GM06990 (cell line): ENCODE measurements around the gene MXI1.

Experiments used
- DNase-seq: peaks from one replicate; pipeline ENCODE4 v3.0.0-alpha.2; 2011; ENCODE audit not compliant: insufficient read length; ENCODE audit errors: extremely low read depth
- H3K27me3 ChIP-seq: replicated peaks from 2 replicates; pipeline ENCODE4 v1.6.0; 2011; ENCODE audit warnings: low read length; ENCODE audit not compliant: control insufficient read depth, insufficient read depth
- H3K36me3 ChIP-seq: 2 replicates; pipeline ENCODE4 v1.5.1; 2011; ENCODE audit warnings: low read length; ENCODE audit not compliant: control insufficient read depth, insufficient read depth
- H3K4me3 ChIP-seq: replicated peaks from 2 replicates; pipeline ENCODE4 v1.5.1; 2011; ENCODE audit warnings: low read depth, mild to moderate bottlenecking, control low read depth, low read length
- CTCF ChIP-seq: IDR thresholded peaks from 2 replicates; pipeline ENCODE4 v1.5.1; 2011; ENCODE audit warnings: low read length, control low read depth, mild to moderate bottlenecking, inconsistent platforms; ENCODE audit not compliant: insufficient read depth, poor library complexity, severe bottlenecking

The MXI1 gene

DNA sequence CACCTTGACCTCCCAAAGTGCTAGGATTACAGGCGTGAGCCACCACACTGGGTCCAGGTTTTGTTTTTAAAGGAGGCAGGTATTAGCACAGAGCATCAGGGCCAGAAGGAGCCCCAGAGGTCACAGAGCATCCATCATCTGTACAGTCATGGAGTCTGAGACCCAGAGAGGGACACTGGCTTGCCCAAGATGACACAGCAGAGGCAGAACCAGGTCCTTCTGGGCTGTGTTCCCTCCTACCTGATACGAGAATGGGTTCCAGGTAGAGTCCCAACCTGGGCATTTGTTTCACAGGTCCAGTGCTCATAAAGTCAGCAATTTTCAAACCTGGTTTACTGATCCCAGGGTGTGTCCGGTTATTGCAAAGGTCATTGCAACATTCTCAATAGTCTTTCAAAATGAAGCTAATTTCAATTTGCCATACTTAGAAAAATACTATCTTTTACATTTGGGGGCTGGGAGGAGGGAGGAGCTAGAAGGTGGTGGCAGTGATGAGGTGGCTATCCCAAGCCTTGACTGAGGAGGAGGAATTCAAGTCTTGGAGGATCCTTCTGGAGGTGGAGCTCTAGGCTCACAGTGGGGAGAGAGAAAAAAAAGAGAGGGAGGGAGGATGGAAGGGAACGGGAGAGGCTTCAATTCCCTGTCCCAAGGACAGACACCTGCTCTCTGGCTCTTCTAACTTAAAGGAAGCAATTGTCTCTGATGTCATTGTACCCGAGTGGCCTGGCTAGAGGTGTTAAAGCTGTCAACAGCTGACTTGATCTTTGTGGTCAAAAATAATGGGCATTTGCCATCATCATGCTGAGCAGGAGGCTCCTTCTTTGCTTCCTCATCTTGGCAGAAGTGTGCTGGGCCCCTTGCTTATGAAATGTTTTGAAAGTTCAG lies 8.1 kb downstream of the MXI1 start:
- Histone ChIP-seq H3K27me3 (no peaks in the 10 kb centered on the region), H3K36me3 (no peaks in the 10 kb centered on the region), H3K4me3 (no peak overlapping the region)
- no peak for DNase-seq
- TF ChIP-seq CTCF, result no peak

DNA sequence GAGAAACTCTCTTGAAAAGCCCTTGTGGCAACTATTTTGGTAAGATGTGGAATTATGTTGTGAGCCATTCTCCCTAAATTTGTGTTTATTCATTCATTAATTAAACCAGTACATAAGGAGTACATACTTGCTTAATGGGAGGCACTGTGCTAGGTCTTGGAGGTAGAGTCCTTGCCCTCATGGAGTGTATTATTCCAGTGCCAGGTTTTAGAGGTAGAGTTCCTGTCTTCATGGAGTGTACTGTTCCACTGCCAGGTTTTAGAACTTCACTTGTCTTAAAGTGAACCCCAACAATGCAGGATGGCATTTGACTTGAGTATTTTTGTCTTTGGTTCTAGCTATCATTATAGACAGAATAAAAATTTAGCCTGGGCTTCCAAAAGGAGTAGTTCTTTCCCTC lies 8.8 kb downstream of the MXI1 start:
- no peak for DNase-seq
- no peaks in the 10 kb centered on the region for H3K27me3 ChIP-seq

GRCh38 chr10:110216942-110217661 lies 9.7 kb downstream of the MXI1 start:
- no peak for TF ChIP-seq CTCF
- no peak for DNase-seq
- no peaks in the 10 kb centered on the region for H3K27me3 ChIP-seq
- H3K36me3 ChIP-seq, result no peaks in the 10 kb centered on the region
- H3K4me3 ChIP-seq, result no peak overlapping the region

More for the DNA sequence above, 8.8 kb downstream of the MXI1 start:
- no peaks in the 10 kb centered on the region for H3K36me3 ChIP-seq
- TF ChIP-seq CTCF, result no peak
- no peak overlapping the region for H3K4me3 ChIP-seq

GRCh38 chr10:110217662-110218008 lies 10.2 kb downstream of the MXI1 start:
- TF ChIP-seq CTCF, result no peak
- Histone ChIP-seq H3K36me3 (no peaks in the 10 kb centered on the region), H3K27me3 (no peaks in the 10 kb centered on the region), H3K4me3 (no peak overlapping the region)
- no peak for DNase-seq

DNA sequence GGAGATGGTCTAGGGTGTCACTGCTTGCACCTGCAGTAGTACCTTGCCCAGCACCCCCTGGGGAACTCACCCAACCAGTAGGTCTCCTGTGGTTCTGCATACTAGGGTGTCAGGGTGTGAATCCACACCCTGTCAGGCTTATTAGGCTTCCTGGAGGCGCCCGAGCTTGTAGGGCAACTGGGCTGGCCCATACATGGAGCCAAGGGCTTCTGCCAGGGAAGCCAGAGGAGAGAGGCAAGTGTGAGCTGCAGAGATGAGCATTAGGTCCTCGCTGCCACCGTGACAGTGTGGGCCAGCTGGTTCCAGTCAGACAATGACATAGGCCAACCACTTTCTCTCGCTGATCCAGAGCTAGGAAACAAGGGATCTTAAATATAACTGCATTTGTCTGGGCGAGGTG lies 11.2 kb downstream of the MXI1 start:
- H3K27me3 ChIP-seq, result no peaks in the 10 kb centered on the region
- no peak for DNase-seq
- no peaks in the 10 kb centered on the region for H3K36me3 ChIP-seq
- no peak overlapping the region for H3K4me3 ChIP-seq
- TF ChIP-seq CTCF, result no peak
